Fibroblast of skin of scalp (primary cell): Measurements from ENCODE around the gene PICALM.

Experiments
- DNase-seq: peaks from one replicate; pipeline ENCODE4 v3.0.0-alpha.2; 2013

The PICALM gene

DNA sequence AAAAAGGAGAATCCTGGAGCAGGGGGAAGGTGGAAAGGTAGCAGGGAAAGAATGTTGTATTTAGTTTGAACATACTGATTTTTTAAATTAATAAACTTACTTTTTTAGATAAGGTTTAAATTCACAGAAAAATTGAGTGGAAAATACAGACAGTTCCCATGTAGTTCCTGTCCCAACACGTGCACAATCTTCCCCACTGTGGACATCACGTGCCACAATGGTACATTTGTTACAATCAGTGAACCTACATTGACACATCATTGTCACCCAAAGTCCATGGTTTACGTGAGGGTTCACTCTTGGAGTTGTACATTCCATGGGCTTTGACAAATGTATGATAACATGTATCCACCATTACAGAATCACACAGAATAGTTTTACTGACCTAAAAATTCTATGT lies 10.5 kb upstream of the PICALM start:
- no peak for DNase-seq

- no peak for DNase-seq
Measured at GRCh38 chr11:86073948-86074347, 5.1 kb upstream of the PICALM start.

DNA sequence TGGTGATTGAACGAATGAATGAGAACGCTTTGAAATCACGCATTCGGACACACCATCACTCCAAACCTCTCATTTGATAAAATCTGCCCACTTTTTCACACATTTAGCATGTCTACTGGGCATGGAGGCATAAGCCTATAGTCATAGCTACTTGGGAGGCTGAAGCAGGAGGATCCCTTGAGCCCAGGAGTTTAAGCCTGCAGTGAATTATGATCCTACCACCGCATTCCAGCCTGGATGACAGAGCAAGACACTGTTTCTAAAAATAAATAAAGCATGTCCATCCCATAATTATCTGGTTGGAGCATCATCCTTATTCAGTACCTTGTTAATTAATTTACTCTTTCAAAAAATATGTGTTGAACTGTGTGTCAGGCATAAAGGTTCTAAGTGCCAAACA lies 3.3 kb upstream of the PICALM start:
- peak; percentile 47 for DNase-seq

DNA sequence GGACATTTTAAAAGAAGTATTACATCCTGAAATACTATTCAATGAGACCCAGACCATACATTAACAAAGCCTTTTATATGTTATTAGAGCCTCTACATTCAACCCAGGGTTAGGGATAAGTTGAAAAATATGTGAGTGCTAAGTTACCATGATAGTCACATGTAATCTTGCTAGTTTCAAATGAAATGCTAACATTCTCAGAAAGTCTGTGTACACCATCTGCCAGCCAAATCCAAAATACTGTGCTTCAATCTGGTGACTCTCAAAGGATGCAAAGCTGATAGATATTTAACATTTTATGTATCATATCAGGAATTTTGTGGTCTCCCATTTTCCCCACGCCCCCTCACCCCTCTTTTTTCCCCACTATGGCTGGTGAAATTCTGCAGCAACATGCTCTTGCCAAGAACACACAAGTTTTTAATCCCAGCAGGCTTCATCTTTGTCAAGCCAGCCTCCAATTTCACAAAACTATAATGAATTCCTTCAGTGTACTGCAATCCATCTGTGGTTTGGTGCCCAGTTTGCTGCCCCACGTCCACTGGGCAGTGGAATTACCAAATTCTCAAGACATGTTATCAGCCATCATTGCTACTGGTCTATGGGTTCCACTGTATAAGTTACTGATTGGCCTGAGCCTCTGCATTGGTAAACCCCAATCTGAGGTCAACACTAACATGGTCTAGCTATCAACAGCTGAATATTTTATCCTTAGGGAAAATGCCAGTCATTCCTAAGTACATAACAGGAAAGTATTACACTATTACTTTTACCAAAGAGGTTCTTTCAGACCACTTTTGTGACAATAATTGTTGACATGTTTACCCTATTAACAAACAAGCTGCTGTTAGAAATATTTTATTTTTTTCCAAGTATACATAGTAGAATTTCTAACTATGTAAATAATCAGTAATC lies 1.5 kb upstream of the PICALM start:
- peak; percentile 65 for DNase-seq

DNA sequence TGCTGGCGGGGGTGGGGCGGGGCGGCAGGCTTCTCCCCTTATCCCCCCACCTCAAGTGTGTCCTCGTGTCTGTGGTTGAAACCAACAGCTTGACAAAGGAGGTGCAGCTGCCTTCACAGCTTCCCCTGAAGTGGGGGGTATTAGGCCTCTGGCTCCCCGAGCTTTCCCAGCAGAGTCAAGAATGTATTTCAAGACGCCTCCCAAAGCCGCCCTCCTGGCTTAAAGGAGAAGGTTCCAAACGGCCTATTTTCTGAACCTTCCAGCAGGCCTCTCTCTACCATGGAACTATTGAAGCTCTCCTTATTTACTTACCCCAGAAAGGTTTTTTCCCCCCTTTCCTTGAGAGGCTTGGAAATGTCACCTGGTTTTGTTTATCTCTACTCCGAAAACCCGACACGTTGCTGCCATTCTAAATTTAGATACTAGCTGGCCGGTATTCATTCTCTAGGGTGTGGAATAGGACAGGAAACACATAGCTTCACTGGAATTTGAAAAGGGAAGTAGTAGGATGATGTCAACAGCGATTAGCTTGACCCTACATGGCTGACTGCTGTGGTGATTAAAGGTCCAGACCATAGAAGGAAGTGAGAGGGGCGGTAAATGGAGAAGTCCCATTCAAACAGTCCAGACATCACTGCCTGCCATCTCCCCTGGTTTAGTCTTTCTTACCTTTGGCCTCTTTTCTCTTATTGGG lies 671 bp upstream of the PICALM start:
- peak; percentile 96 for DNase-seq

DNA sequence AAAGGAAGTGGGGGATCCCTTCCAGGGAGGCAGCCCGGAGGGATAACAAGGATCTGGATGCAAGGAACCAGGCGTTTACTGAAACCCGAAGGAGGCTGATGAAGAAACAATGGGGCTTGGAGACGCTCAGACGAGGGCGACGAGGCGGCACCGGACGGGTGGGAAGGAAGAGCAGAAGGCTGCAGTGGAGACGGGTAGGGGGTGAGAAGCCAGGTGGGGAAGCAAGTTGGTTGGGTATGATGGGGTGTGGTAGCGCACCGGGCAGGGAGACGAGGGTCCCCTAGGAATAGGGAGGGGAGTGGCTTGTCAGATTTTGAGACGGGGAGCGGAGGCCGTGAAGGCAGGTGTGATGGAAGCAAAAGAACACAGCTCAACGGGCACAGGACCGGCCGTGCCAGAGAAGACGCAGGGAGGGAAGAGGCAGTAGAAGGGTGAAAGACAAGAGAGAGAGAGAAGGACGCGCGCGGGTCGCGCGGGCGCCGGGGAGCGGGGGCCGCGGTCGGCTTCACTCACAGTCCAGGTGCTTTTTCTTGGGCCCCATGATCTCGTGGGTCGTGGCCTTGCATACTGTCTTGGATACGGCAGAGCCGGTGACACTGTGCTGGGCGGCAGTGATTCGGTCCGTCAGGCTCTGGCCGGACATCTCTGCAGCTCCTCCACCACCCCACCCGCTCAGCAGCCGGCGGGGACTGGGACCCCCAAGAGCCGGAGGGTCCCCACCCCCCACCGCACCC lies 579 bp downstream of the PICALM start:
- no peak for DNase-seq

DNA sequence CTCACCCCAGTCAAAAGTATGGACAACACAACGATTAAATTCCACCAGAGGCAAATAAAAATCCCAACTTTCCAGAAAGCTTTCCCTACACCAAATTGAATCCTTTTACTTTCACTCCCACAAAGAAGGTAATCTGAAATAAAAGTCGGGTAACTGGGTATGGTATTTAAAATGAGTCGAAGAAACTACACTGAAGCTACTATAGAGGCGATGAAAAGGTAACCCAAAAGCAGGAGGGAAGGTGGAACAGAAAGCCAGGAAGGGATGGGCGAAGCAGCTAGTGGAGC lies 1.1 kb downstream of the PICALM start:
- DNase-seq = no peak

- DNase-seq = no peak
Measured at GRCh38 chr11:86067009-86067850, 1.7 kb downstream of the PICALM start.

GRCh38 chr11:86066657-86067008 lies 2.3 kb downstream of the PICALM start:
- DNase-seq = no peak

DNA sequence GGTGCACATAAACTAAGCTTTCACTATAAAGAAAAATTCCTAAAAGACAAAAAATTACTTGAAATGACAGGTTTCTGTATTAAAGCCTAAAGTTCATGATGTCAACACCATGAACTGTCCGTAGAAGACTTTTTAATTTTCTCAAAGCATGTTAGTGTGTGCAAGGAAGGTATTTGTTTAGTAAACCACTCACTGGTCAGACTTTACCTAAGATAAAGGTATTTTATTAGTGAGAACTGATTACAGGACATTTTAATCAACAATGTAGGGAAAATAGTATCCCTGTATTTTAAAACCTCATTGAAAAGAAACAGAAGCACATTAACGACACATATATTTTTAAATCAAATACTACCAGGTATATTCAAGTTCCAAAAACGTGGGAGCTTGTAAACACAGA lies 2.9 kb downstream of the PICALM start:
- DNase-seq = no peak

DNA sequence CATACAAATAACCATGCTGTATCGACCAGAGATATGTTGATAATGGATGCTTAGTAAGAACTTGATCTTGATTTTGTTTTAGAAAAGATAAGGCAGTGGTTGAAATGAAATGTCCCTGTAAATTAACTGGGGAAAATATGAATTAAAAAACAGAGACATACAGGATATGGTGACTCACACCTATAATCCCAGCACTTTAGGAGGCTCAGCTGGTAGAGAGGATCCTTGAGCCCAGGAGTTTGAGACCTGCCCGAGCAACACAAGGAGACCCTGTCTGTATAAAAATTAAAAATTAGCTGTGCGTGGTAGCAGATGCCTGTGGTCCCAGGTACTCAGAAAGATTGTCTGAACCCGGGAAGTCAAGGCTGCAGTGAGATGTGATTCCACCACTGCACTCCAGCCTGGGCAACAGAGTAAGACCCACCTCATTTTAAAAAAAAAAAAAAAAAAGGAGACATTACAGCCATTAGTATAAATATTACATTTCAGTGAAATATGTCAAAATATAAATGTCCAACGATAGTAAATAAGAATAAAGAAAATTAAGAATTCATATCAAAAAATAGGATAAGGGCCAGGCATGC lies 4.6 kb downstream of the PICALM start:
- DNase-seq = peak; percentile 25

- peak; percentile 58 for DNase-seq
Measured at GRCh38 chr11:86063536-86063935, 5.3 kb downstream of the PICALM start.

DNA sequence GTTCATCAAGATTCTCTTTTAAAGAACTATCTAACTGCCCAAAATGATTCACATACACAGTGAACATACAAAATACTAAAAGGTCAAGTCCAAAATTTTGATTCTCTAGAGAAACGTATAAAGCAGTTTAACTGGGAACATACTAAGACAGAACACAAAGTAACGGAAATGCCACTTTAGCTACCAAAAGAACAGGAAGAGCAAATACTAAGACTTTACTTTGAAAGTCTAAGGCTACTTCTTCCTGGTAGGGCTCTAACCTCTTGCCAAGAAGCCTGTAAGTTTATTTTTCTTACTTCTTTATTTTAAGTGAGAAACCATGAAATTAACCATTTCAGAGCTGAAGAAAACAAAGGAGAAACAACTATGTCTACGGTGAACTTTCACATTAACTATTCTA lies 6.2 kb downstream of the PICALM start:
- no peak for DNase-seq

DNA sequence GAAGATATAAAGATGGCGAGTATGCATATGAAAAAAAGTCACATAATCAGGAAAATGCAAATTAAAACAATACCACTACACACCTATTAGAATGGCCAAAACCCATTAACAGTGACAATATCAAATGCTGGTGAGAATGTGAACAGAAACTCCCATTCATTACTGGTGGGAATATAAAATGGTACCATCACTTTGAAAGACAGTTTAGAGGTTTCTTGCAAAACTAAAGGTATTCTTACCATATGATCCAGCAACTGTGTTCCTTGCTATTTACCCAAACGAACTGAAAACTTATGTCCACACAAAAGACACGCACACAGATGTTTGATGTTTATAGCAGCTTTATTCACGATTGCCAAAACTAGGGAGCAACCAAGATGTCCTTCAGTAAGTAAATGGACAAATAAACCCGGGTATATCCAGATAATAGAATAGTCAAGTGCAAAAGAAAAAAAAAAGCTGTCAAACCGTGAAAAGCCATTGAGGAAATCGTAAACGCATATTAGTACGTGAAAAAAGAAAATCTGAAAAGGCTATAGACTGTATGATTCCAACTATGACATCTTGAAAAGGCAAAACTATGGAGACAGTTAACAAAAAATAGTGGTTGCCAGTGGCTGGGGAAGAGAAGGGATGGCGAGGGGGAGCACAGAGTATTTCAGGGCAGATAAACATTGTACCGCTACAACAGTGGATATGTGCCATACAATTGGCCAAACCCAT lies 7.2 kb downstream of the PICALM start:
- DNase-seq = no peak

GRCh38 chr11:86060544-86060943 lies 8.3 kb downstream of the PICALM start:
- no peak for DNase-seq

DNA sequence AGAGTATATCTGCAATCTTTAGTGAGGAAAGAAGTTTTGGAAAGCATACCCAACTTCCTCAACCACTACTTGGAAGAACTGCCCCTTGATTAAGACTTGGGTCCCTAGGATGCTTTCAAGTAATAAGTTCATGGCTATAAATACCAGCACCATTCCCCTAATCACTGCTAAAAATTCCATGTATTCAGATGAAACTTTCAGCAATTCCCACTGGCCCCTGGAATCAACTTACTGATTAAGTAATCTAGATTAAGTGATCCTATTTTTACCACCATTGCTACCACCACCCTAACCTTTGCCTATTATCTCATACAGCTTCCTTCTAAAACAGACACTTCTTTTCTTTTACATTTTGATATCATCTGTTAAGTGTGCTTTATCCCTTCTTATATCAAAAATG lies 10.5 kb downstream of the PICALM start:
- no peak for DNase-seq

- no peak for DNase-seq
Measured at GRCh38 chr11:86056351-86056854, 12.5 kb downstream of the PICALM start.

DNA sequence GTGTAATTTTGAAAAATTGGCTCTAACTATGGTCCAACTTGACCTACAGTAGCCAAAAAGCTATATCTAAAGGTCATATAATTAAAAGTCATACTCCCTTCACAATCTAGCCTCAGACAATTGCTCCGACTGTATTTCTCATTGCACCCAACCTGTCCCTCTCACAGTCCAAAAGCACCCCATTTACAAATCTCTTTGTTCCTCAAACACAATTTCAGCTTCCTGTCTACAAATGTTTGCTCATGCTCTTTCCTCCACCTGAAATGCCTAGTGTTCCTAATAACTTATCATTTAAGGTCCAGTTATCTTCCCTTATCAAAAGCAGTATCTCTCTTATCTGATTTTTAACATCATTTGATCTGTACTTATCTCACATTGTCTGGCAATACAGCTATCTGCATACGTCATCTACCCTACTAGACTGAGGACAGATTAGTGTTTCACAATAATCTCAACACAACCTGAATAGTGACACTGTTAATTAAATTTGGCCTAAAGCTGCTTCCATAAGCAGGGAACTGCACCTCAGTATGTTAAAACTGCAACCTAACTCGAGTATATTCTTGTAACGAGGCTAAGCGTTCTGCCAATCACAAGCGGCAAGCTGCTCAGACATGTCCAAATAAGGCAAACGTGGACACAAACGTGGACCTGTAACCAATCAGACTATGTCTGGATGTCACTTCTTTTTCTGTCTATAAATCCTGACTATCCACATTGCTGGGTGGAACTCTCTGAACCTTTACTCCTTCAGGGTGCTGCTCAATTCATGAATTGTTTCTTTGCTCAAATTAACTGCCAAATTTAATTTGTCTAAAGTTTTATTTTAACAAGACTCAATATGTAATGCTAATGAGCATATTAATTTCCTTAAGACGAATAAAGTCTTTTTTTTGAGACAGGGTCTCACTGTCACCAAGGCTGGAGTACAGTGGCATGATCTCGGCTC lies 15.9 kb downstream of the PICALM start:
- DNase-seq = no peak

DNA sequence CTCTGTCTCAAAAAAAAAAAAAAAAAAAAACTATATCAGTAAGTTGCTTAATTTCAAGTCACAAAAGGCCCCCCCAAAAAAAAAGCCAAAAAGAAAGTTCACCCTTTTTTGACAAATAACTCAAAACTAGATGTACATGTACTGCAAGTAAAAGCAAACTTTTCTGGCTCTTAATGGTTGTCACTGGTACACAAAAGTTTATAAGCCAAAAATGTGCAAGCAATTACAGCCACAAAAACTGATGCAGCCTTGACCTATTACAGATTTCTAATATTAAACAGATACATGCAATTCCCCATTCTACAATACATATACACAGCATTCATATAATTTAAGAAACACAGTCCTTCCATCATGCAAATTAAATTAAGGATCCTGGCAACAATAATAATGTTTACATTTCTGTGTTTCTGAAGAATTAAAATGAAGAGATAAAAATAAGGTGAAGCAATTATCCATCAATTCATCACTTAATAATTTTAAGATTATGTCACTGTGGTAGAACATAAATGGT lies 18.6 kb downstream of the PICALM start:
- no peak for DNase-seq
